GM12875 (cell line): ENCODE measurements around the gene ZBTB32.

Experiments used
- H3K4me3 ChIP-seq: one replicate; pipeline ENCODE4 v1.5.1; 2011; ENCODE audit warnings: low read depth, low read length, control low read depth
- CTCF ChIP-seq: IDR thresholded peaks from 2 replicates; pipeline ENCODE4 v1.5.1; 2011; ENCODE audit warnings: low read depth, mild to moderate bottlenecking, control low read depth, inconsistent platforms, low read length, moderate library complexity, borderline replicate concordance; ENCODE audit not compliant: insufficient read depth

Gene ZBTB32

DNA sequence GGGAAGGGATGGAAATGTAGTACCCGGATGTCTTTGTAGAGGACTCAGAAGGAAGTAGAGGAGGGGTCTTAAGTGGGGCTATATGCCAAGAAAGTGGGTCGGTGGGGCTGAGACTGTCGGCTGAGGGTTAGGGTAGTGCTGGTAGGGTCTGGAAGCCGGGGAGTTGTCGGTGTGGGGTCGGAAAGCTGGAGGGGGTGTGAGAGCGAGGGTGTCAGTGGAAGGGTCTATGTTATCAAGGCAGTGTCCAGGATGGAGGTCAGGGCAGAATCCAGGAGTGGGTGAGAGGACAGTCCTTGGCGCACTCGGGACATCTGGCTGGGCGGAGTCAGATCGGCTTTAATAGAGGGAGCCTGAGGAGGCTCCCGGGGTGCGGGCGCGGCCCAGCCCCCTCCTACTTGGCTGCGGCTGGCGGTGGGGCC is 50.8 kb downstream of the ZBTB32 start:
- no peak for TF ChIP-seq CTCF
- no peak overlapping the region for H3K4me3 ChIP-seq

DNA sequence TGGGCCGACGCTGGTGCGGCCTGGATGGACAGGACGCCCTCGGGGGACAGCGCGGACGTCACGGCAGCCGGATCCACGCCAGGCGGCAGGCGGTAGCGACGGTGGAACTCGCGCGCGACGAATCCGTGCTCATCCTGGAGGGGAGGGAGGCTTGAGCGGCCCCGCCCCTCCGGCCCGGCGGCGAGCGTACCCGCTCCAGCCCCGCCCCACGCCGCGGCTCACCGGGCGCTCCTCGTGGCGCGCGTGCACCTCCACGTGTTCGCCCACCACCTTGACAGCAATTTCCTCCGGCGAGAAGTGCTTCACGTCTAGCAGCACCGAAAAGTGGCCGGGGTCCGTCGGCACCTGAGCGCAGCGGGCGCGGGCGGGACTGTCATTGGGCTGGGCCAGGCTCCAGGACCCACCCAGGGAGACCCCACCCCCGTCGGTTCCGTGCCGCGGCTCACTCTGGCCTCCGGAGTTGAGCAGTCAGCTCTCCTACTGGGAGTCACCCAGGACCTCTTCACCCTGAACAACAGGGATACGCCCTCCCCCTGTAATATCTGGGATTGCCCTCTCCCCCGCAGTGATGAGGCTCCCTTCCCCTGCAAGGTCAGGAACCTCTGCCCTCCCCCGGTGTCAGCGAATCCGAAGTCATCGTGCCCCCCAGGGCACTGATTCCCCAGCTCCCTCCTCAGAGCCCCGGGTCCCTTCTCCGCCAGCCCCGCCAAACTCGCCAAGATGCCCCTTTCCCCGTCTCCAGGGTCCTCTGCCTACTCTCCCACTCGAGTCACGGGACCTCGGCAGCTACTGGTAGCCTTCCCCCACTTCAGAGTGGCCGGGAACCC is 51.4 kb downstream of the ZBTB32 start:
- TF ChIP-seq CTCF = no peak
- no peak overlapping the region for H3K4me3 ChIP-seq

DNA sequence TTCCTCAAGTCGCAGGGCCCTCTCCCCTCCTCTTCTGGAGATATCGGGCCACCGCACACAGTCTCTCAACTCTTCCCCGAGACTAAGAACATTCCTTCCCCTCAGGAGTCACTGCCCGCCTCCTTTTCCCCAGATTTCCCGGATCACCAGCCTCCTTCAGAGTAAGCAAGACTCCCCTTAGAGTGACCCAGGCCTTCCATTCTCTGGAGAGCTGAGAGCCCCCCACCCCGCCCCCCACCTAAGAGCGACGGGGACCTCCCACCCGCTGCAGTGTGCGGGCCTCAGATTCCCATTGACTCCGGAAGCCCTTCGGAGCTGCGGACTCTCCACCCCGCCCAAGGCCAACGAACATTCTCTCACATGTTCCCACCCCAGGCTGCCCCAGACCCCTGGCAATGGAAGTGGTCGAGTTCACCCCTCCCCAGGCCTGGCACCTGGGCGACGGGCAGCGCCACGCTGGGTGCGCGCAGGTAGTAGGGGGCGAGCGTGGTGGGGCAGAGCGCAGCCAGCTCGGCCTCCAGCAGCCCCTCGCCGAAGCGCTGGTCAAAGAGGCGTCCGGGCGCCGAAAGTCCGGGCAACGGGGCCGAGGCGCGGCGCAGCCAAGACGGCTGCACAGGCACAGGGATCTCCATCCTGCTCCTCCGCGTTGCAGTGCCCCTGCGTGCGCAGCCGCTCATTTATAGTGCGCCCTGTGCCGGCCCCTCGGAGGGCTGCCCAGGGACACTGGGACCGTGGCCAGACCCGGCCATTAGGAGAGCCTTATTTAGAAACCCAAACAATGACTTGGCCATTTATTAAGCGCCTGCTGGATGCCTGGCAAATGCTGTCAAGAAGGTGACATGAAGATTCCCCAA is 52.2 kb downstream of the ZBTB32 start, which contains the start of gene HSPB6:
HSPB6 (minus strand) TSS at position 653 of the 854 bp plus-strand sequence; CDS start at position 632, 21 bp downstream.
- peak within 1 kb of the TSS; percentile 90 for H3K4me3 ChIP-seq
- no peak for TF ChIP-seq CTCF

- no peak for TF ChIP-seq CTCF
- H3K4me3 ChIP-seq = peak overlapping the region; percentile 90
Measured at GRCh38 chr19:35757231-35757748, 52.9 kb downstream of the ZBTB32 start.

- TF ChIP-seq CTCF = no peak
- peak within 1 kb of the TSS; percentile 90 for H3K4me3 ChIP-seq
Measured at GRCh38 chr19:35757749-35758608, 53.6 kb downstream of the ZBTB32 start, which contains the start of gene PROSER3. TSS of gene PROSER3 (plus strand) at chr19:35758176. CDS start at chr19:35758216, 40 bp downstream.

DNA sequence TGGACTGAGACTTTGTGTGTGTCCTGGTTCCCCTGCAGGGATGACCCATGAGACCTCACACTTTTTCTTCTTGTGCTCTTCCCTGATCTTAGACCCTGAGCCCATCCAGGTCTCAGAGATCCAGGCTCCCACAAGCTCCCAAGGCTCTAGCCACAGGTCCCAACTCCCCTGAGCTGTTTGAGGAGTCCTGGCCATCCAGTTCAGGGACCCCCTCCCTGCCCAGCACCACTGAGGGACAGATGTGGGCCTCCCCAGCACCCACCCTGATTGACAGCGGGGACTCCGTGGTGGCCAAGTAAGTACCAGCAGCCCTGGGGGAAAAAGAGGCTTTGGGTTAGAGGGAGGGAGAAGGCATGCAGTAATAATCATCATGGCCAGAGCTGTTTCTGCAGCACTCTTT is 55.3 kb downstream of the ZBTB32 start:
- H3K4me3 ChIP-seq = no peak overlapping the region
- no peak for TF ChIP-seq CTCF
